GM10248 (cell line): Measurements from ENCODE around the gene LHX1.

ENCODE experiments used
- CTCF ChIA-PET: fragments of 300-600 bp; sonication (Branson Sonifier 250); formaldehyde crosslinking; extraction: SDS; loops from one replicate; lab custom pipeline; 2021; ENCODE audit warnings: antibody characterized with exemption; lab: Yijun Ruan, JAX
- POLR2A ChIA-PET: fragments of 350-650 bp; sonication (Branson Sonifier 250); formaldehyde crosslinking; extraction: SDS; loops from one replicate; lab custom pipeline; 2020; ENCODE audit warnings: antibody characterized with exemption; lab: Yijun Ruan, JAX
- DNase-seq: peaks from one replicate; pipeline ENCODE4 v3.0.0; 2012; ENCODE audit errors: extremely low spot score
- TF ChIP-seq, protein P1 (sequence below): IDR thresholded peaks from 2 replicates; pipeline ENCODE4 v1.5.1; 2012; ENCODE audit warnings: mild to moderate bottlenecking, low read depth; ENCODE audit errors: extremely low read depth, missing control alignments, control extremely low read depth

LHX1 gene

DNA sequence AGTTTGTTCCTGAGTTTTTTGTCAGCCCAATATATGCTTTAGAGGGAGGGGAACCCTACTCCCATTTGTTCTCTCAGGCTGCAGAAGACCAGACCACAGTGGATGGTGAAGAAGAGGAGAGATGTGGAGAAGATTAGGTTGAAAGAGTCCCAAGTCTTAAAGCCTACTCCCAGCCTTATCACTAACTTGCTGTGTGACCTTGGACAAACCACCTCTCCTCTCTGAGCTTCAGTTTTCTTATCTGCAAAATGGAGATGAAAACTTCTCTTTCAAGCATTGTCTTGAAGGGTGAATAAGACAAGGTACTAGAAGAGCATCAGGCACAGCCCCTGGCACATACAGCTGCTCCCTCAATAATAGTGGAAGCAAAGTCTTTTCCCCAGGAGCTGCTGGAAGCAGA, 15.1 kb upstream of the LHX1 start:
- ChIA-PET POLR2A (no interaction called here), CTCF (interaction anchor here (1.4 kb wide), 1 partner anchor 58 kb away, joined by 3 read pairs; no protein-coding TSS in a partner anchor)
- no peak for DNase-seq
- TF ChIP-seq, protein P1, sequence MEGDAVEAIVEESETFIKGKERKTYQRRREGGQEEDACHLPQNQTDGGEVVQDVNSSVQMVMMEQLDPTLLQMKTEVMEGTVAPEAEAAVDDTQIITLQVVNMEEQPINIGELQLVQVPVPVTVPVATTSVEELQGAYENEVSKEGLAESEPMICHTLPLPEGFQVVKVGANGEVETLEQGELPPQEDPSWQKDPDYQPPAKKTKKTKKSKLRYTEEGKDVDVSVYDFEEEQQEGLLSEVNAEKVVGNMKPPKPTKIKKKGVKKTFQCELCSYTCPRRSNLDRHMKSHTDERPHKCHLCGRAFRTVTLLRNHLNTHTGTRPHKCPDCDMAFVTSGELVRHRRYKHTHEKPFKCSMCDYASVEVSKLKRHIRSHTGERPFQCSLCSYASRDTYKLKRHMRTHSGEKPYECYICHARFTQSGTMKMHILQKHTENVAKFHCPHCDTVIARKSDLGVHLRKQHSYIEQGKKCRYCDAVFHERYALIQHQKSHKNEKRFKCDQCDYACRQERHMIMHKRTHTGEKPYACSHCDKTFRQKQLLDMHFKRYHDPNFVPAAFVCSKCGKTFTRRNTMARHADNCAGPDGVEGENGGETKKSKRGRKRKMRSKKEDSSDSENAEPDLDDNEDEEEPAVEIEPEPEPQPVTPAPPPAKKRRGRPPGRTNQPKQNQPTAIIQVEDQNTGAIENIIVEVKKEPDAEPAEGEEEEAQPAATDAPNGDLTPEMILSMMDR: no peak

DNA sequence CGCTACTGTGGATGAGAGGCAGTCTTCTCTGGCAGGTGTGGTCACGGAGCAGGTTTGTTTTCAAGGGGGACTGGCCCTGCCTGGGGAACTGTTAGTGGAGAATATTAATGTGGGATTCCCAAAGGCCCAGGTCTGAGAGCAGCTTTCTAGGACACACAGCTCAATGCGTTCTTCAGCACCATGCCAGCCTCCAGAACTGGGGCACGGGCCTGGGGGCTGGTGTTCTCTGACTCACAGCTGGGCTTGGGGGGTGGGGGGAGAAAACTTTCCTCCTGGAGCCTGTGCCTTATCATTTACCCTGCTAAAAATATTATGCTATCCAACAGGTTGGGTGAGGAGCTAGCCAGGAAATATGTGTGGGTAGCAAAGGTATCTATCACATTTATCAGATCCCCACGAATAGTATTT, 13.5 kb upstream of the LHX1 start:
- TF ChIP-seq, protein P1: no peak
- ChIA-PET CTCF (no interaction called here), POLR2A (no interaction called here)
- no peak for DNase-seq

DNA sequence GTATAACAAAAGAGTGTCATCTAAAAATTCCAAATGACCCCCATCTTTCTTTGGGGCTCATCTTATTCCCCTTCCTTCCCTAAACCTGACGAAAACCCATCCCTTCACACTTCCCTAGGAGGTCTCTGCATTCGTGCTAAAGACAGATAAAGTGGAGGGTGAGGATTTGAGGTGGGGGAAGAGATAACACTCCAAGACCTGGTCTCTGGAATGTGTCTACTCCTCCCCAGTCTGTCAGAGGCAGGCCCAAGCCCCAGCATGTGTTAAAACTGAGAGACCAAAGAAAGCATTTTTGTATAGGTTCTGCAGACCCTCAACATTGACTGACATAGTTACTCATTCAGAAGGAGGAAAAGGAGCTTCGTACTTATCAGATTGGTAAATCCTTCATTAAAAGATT, 11.0 kb upstream of the LHX1 start:
- POLR2A ChIA-PET: no interaction called here
- TF ChIP-seq, protein P1: no peak
- no peak for DNase-seq
- CTCF ChIA-PET: no interaction called here

DNA sequence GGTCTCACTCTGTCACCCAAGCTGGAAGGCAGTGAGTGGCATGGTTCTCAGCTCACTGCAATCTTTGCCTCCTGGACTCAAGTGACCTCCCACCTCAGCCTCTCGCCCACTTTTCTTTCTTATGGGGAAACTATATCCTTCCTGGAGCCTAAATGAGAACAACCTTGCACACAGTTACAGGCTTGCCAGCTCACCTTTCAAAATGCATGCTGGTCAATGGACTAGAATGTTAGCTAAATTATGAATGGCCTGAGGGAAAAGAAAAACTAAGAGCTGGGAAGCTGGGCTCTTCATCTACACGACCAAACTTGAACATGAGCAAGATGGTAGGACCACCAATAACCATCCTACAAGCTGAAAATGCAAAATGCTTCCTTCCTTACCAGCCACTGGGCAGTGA, 10.6 kb upstream of the LHX1 start:
- ChIA-PET CTCF (no interaction called here), POLR2A (no interaction called here)
- DNase-seq: no peak
- TF ChIP-seq, protein P1: no peak

DNA sequence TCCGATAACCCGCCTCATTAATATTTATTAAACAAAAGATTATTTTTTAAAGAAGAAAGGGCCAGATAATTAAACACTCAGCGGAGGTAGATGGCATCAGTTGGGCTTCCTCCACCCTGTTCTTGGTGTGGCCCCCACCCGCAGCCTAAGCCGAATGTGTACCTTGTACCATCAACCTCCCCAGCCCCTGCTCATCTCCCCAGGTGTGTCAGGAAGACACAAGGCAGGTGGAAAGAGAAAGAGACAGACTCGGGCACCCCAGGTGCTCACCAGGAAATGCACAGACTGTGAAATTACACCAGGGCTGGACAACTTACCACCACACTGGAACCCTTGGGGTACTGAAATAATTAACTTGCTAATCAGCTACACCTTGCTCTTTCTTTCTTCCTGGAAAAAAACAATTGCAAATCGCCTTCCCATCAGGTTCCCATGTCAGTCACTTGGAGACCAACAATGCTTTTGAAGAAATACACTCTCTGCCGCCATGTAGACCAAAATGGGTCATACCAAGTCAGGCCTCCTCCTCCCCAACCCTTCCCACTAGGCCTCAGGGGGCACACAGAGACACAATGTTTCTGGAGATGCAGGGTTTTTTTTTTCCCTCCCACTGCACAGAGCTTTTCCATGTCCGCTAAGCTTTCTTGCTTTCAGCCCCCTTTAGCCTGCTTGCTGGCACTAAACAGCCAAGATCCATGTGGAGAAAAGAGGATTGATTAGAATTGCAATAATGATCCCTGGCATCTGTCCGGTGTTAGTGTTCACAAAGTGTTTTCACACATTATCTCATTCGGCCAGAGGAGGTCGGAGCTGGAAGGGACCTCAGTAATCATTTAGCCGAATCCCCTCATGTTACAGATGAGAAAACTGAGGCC, 8.6 kb upstream of the LHX1 start:
- POLR2A ChIA-PET: no interaction called here
- TF ChIP-seq, protein P1: no peak
- no peak for DNase-seq
- CTCF ChIA-PET: no interaction called here

DNA sequence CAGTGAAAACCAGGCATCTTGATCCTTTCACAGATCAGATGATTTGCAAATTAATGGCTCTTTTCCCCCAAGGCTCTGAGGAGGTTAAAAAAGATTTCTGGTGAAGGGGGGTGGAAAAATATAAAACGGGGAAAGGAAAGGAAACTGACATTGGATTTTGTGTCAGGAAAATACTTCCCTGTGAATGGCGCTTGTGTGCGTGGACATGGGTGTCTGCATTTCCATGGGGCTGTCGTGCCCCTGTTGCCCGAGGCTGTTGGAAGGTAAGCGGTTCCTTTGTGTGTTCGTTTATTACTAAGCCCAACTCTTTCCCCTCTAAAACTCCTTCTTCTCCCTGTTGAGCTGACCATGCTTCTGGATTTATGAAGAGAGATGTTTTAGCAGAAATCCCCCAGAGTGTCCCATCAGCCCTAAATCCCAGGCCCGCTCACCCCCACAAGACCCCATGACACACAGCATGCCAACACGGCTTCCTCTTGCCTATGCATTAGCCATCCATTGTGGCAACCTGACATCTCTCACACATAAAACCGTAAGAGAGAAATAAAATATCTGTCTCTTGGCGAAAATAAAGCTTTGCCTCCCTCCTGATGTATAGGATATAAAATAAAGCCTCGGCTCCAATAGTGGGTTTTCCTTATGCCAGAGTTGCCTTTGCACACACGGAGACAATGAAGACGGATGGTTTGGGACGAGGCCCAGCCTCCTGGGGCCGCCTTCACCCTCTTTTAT, 7.3 kb upstream of the LHX1 start:
- TF ChIP-seq, protein P1: no peak
- ChIA-PET CTCF (no interaction called here), POLR2A (no interaction called here)
- DNase-seq: no peak
